SK-N-SH (cell line): ENCODE results near the gene E2F1. TPM values are rescaled to one million over a fixed set of nuclear protein-coding genes. Genes with fewer than 3 reads are reported as not detected.

Experiments used
- CTCF ChIA-PET: fragments of 300-600, 350-600 bp; formaldehyde crosslinking; extraction: SDS; loops from one replicate; lab custom pipeline; 2021; lab: Yijun Ruan, JAX
- POLR2A ChIA-PET: fragments of 350-600 bp; sonication (Branson Sonifier 250); formaldehyde crosslinking; extraction: SDS; loops from one replicate; lab custom pipeline; 2020; ENCODE audit warnings: antibody characterized with exemption, inconsistent platforms; lab: Yijun Ruan, JAX
- DNase-seq: peaks from one replicate; pipeline ENCODE4 v3.0.0; 2012
- H2AFZ ChIP-seq: fragments of 200-600 bp; sonication (generic); 2 replicates; pipeline ENCODE4 v1.8.1; 2016; ENCODE audit warnings: antibody characterized with exemption, mild to moderate bottlenecking, low read depth
- H3F3A ChIP-seq: fragments of 200-600 bp; sonication (generic); replicated peaks from 2 replicates; pipeline ENCODE3; 2016; ENCODE audit warnings: antibody characterized with exemption, mild to moderate bottlenecking; ENCODE audit not compliant: insufficient read depth
- H3K27ac ChIP-seq, 2 experiments: fragments of 200-500 bp in 1 of 2; fragments of 200-600 bp in 1 of 2; sonication (Bioruptor generic) in 1 of 2; sonication (generic), shearing (Covaris generic) in 1 of 2; 2 replicates each; pipeline versions ENCODE4 v1.5.1 to v1.6.1; 2014 to 2016; ENCODE audit warnings: low read depth in 2 of 2, inconsistent platforms in 1 of 2, low read length in 1 of 2, mild to moderate bottlenecking in 1 of 2, mixed read lengths in 1 of 2
- H3K27me3 ChIP-seq: fragments of 200-600 bp; sonication (generic), shearing (Covaris generic); 2 replicates; pipeline ENCODE4 v1.6.1; 2016; ENCODE audit warnings: mixed run types; ENCODE audit not compliant: insufficient read depth
- H3K36me3 ChIP-seq, 2 experiments: fragments of 200-500 bp in 1 of 2; fragments of 200-600 bp in 1 of 2; sonication (Bioruptor generic) in 1 of 2; sonication (generic) in 1 of 2; replicated peaks in 1 of 2; 2 replicates each; pipeline versions ENCODE3 to v1.5.1; 2014 to 2016; ENCODE audit warnings: low read length in 1 of 2, mild to moderate bottlenecking in 1 of 2; ENCODE audit not compliant: insufficient read depth in 2 of 2, control insufficient read depth in 1 of 2
- H3K4me1 ChIP-seq, 2 experiments: fragments of 200-500 bp in 1 of 2; fragments of 200-600 bp in 1 of 2; sonication (Bioruptor generic) in 1 of 2; sonication (generic), shearing (Covaris generic) in 1 of 2; 2 replicates each; pipeline versions ENCODE4 v1.5.1 to v1.6.1; 2014 to 2016; ENCODE audit warnings: low read depth in 1 of 2, low read length in 1 of 2, mixed run types in 1 of 2; ENCODE audit not compliant: insufficient read depth in 2 of 2, control insufficient read depth in 1 of 2
- H3K4me2 ChIP-seq: fragments of 200-600 bp; sonication (generic), shearing (Covaris generic); 2 replicates; pipeline ENCODE4 v1.6.1; 2017; ENCODE audit warnings: mixed run types
- H3K4me3 ChIP-seq, 2 experiments: fragments of 200-500 bp in 1 of 2; fragments of 200-600 bp in 1 of 2; sonication (Bioruptor generic) in 1 of 2; sonication (generic), shearing (Covaris generic) in 1 of 2; 2 replicates each; pipeline versions ENCODE4 v1.5.1 to v1.8.1; 2014 to 2016; ENCODE audit warnings: low read depth in 2 of 2, inconsistent platforms in 1 of 2, low read length in 1 of 2, mild to moderate bottlenecking in 1 of 2, mixed read lengths in 1 of 2, moderate library complexity in 1 of 2
- H3K79me2 ChIP-seq: fragments of 200-600 bp; sonication (generic); 2 replicates; pipeline ENCODE4 v1.8.1; 2017; ENCODE audit warnings: mild to moderate bottlenecking; ENCODE audit not compliant: insufficient read depth
- H3K9ac ChIP-seq: fragments of 200-600 bp; sonication (generic); 2 replicates; pipeline ENCODE4 v1.6.1; 2017; ENCODE audit warnings: mixed run types
- H3K9me2 ChIP-seq: fragments of 200-600 bp; sonication (generic); 2 replicates; pipeline ENCODE4 v1.6.1; 2017; ENCODE audit warnings: mixed run types
- H3K9me3 ChIP-seq: fragments of 200-600 bp; sonication (generic); 2 replicates; pipeline ENCODE4 v1.6.1; 2017; ENCODE audit warnings: mixed run types, mild to moderate bottlenecking, moderate library complexity
- H4K20me1 ChIP-seq: fragments of 200-600 bp; sonication (generic); 2 replicates; pipeline ENCODE4 v1.6.1; 2017; ENCODE audit warnings: mild to moderate bottlenecking, mixed run types; ENCODE audit not compliant: insufficient read depth
- FOXJ3 ChIP-seq: sonication (generic); formaldehyde crosslinking; IDR thresholded peaks from 2 replicates; pipeline ENCODE4 v1.5.1; 2020; ENCODE audit warnings: mild to moderate bottlenecking, missing genetic modification reagents
- FOXM1 ChIP-seq: IDR thresholded peaks from 2 replicates; pipeline ENCODE4 v1.4.0; 2012; ENCODE audit warnings: low read depth, mild to moderate bottlenecking
- GABPA ChIP-seq: IDR thresholded peaks from 2 replicates; pipeline ENCODE4 v1.4.0; 2012; ENCODE audit warnings: low read depth, mild to moderate bottlenecking
- GATA2 ChIP-seq: sonication (generic); formaldehyde crosslinking; IDR thresholded peaks from 2 replicates; pipeline ENCODE4 v1.5.0; 2020; ENCODE audit warnings: mild to moderate bottlenecking, missing genetic modification reagents
- MAX ChIP-seq: IDR thresholded peaks from 2 replicates; pipeline ENCODE4 v1.4.0; 2012; ENCODE audit warnings: low read depth
- MEF2A ChIP-seq: IDR thresholded peaks from 2 replicates; pipeline ENCODE4 v1.4.0; 2012; ENCODE audit warnings: low read depth, borderline replicate concordance
- MXI1 ChIP-seq: IDR thresholded peaks from 2 replicates; pipeline ENCODE4 v1.6.1; 2012; ENCODE audit warnings: mild to moderate bottlenecking, low read depth, low read length, improper control_type of control experiment
- POLR2AphosphoS5 ChIP-seq: IDR thresholded peaks from 2 replicates; pipeline ENCODE4 v1.6.1; 2012; ENCODE audit warnings: low read depth, low read length
- RAD21 ChIP-seq: IDR thresholded peaks from 2 replicates; pipeline ENCODE4 v1.6.1; 2012; ENCODE audit warnings: mild to moderate bottlenecking, low read length
- RCOR1 ChIP-seq: fragments of 150-350 bp; IDR thresholded peaks from 2 replicates; pipeline ENCODE4 v1.6.1; 2017; ENCODE audit warnings: antibody characterized with exemption, low read length
- REST ChIP-seq: IDR thresholded peaks from 2 replicates; pipeline ENCODE4 v1.6.1; 2012; ENCODE audit warnings: mild to moderate bottlenecking, low read depth, low read length, moderate library complexity
- SMC3 ChIP-seq: IDR thresholded peaks from 2 replicates; pipeline ENCODE4 v1.6.1; 2012; ENCODE audit warnings: low read depth, low read length, improper control_type of control experiment
- USF1 ChIP-seq: IDR thresholded peaks from 2 replicates; pipeline ENCODE4 v1.4.0; 2012; ENCODE audit warnings: low read depth, borderline replicate concordance
- WGBS: methylation state at CpG from one replicate; pipeline ENCODE4 v1.1.6; 2017; ENCODE audit warnings: low lambda C conversion rate; 5-methylcytosine and 5-hydroxymethylcytosine counted together
- polyA plus RNA-seq, 3 experiments: library from polyadenylated mRNA; depleted of rRNA; stranded (reverse); fragments of >200 nt; gene quantifications; 2 replicates each; pipeline ENCODE4 v1.2.3, GENCODE V29; 2012

Gene E2F1
- polyA plus RNA-seq, 1 of the 3 experiments (the other 2 are of a cell fraction) = 15.0 TPM

GRCh38 chr20:33681728-33682353 lies 4.3 kb downstream of the E2F1 start:
- H3F3A ChIP-seq = no peaks in the 10 kb centered on the region
- 91% methylated on average over 9 of the region's 9 CpGs for WGBS
- no peak overlapping the region for H2AFZ ChIP-seq
- peaks cover 35% of the 10 kb centered on the region for H3K79me2 ChIP-seq
- peaks cover 7 to 17% of the 10 kb centered on the region in 2 experiments; a peak in 2 of 4 replicates for H3K4me1 ChIP-seq
- H3K4me3 ChIP-seq = no peak overlapping the region
- H3K9me2 ChIP-seq = no peaks in the 10 kb centered on the region
- H3K27ac ChIP-seq = no peak overlapping the region
- H3K36me3 ChIP-seq = no peaks in the 10 kb centered on the region
- POLR2A ChIA-PET = no interaction called here
- DNase-seq = no peak
- H3K9me3 ChIP-seq = no peaks in the 10 kb centered on the region
- H3K27me3 ChIP-seq = no peaks in the 10 kb centered on the region
- TF ChIP-seq MXI1 (no peak), GABPA (no peak), POLR2AphosphoS5 (no peak)
- TF ChIP-seq, all 33 proteins: peak for 0
- Histone ChIP-seq H3K4me2 (no peak overlapping the region), H4K20me1 (peaks cover 6% of the 10 kb centered on the region; the same call in 1 of the 2 replicates), H3K9ac (no peak overlapping the region)
- CTCF ChIA-PET = interaction anchor here (1.6 to 4.3 kb wide), 2 partner anchors 14 to 29 kb away, joined by 7 to 34 read pairs; partner anchors contain the start of gene ACTL10

GRCh38 chr20:33681288-33681687 lies 4.9 kb downstream of the E2F1 start:
- Histone ChIP-seq H3K9ac (no peak overlapping the region), H3K4me3 (no peak overlapping the region), H3F3A (no peaks in the 10 kb centered on the region), H3K27me3 (no peaks in the 10 kb centered on the region), H3K9me2 (no peaks in the 10 kb centered on the region), H3K9me3 (no peaks in the 10 kb centered on the region), H4K20me1 (peaks cover 6% of the 10 kb centered on the region; the same call in 1 of the 2 replicates), H3K36me3 (no peaks in the 10 kb centered on the region), H3K79me2 (peaks cover 35% of the 10 kb centered on the region), H3K4me1 (peaks cover 7 to 14% of the 10 kb centered on the region in 2 experiments; a peak in 2 of 4 replicates), H3K4me2 (no peak overlapping the region), H3K27ac (no peak overlapping the region), H2AFZ (no peak overlapping the region)
- no peak for DNase-seq
- 92% methylated on average over 5 of the region's 5 CpGs for WGBS
- POLR2A ChIA-PET = no interaction called here
- TF ChIP-seq REST (no peak), POLR2AphosphoS5 (no peak), SMC3 (no peak), MEF2A (no peak), FOXJ3 (CRISPR knock-in tag) (no peak), USF1 (no peak), GATA2 (no peak), RAD21 (no peak), MAX (no peak), RCOR1 (no peak), FOXM1 (no peak)
- CTCF ChIA-PET = interaction anchor here (1.6 to 4.3 kb wide), 3 partner anchors 13 to 51 kb away, joined by 4 to 34 read pairs (median 7); partner anchors contain the start of genes ACTL10 and ZNF341
